22Rv1 (cell line): ENCODE results near the gene RNASE12.

Experiments
- ZFX ChIP-seq: fragments of 450-650 bp; IDR thresholded peaks from 2 replicates; pipeline ENCODE4 v1.6.1; 2017; ENCODE audit warnings: antibody characterized with exemption, borderline replicate concordance
- TF ChIP-seq, protein P1 (sequence below): fragments of 450-650 bp; IDR thresholded peaks from 2 replicates; pipeline ENCODE4 v1.5.1; 2017; ENCODE audit warnings: mild to moderate bottlenecking

DNA sequence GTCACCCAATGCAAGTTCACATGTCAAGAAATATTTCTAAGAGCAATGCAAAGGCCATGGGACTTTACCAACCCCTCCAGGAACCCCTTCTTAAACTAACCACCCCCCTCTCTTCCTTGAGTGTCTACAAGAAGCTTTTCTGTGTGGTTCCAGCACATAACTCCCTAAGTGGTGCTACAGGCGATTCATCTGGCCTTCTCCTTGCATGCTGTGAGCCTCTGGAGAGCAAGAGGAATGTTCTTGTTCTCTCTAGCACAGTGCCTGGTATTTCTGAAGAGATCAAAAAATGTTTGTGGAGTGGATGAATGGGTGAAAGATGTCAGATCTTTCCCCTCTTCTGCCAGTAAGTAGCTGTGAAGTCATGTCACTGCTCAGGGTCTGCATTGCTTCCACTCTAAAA, 5.9 kb upstream of the RNASE12 start:
- TF ChIP-seq, protein P1, sequence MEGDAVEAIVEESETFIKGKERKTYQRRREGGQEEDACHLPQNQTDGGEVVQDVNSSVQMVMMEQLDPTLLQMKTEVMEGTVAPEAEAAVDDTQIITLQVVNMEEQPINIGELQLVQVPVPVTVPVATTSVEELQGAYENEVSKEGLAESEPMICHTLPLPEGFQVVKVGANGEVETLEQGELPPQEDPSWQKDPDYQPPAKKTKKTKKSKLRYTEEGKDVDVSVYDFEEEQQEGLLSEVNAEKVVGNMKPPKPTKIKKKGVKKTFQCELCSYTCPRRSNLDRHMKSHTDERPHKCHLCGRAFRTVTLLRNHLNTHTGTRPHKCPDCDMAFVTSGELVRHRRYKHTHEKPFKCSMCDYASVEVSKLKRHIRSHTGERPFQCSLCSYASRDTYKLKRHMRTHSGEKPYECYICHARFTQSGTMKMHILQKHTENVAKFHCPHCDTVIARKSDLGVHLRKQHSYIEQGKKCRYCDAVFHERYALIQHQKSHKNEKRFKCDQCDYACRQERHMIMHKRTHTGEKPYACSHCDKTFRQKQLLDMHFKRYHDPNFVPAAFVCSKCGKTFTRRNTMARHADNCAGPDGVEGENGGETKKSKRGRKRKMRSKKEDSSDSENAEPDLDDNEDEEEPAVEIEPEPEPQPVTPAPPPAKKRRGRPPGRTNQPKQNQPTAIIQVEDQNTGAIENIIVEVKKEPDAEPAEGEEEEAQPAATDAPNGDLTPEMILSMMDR, result no peak
- no peak for TF ChIP-seq ZFX
